Measurements from ENCODE around the gene RALGAPB.

DNA sequence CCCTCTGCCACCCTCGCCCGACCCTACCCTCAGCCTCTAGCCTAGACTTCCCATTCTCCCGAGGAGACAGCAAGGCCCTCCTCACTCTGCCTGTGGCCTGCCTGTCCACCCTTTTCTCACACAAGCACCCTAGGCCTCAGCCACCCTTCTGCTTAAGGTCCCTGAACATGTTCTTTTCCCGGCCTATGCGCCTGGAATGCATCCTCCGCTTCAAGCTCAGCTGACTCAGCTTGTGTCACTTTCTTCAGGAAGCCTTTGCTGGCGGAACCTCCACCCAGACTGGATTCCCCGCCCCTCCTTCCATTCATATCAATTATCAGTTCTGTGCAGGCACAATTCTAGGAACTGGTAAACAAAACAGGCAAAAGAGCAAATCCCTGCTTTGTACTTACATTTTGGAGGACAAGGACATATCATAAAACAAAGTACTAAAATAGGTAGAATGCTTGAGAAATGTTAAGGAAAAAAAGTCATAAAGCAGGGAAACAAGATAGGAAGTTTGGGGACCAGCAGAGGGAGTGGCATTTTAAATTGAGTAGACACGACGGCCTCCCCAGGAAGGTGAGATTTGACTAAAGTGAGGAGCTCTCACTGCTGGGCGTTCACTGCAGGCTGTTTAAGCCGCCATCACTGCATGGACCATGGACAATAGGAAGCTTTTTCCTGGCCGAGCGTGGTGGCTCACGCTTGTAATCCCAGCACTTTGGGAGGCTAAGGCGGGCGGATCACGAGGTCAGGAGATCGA is 19.6 kb upstream of the RALGAPB start:
- TF ChIP-seq, protein P1, sequence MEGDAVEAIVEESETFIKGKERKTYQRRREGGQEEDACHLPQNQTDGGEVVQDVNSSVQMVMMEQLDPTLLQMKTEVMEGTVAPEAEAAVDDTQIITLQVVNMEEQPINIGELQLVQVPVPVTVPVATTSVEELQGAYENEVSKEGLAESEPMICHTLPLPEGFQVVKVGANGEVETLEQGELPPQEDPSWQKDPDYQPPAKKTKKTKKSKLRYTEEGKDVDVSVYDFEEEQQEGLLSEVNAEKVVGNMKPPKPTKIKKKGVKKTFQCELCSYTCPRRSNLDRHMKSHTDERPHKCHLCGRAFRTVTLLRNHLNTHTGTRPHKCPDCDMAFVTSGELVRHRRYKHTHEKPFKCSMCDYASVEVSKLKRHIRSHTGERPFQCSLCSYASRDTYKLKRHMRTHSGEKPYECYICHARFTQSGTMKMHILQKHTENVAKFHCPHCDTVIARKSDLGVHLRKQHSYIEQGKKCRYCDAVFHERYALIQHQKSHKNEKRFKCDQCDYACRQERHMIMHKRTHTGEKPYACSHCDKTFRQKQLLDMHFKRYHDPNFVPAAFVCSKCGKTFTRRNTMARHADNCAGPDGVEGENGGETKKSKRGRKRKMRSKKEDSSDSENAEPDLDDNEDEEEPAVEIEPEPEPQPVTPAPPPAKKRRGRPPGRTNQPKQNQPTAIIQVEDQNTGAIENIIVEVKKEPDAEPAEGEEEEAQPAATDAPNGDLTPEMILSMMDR (IDR thresholded peaks at IDR 0.05) = no peak
- TF ChIP-seq POLR2A (IDR thresholded peaks at IDR 0.05) = no peak

Measured in breast epithelium (tissue), 3 donors.